GM12874 (cell line): ENCODE data around the gene C1QTNF5.

Source experiments
- CTCF ChIP-seq: IDR thresholded peaks from 2 replicates; pipeline ENCODE4 v1.5.1; 2011; ENCODE audit warnings: low read depth, mild to moderate bottlenecking, control low read depth, low read length, moderate library complexity; ENCODE audit not compliant: insufficient read depth

C1QTNF5 gene

GRCh38 chr11:119357074-119357473, 16.4 kb upstream of the C1QTNF5 start:
- TF ChIP-seq CTCF, result no peak

GRCh38 chr11:119356349-119357031, 15.8 kb upstream of the C1QTNF5 start:
- peak; percentile 97 for TF ChIP-seq CTCF

GRCh38 chr11:119355091-119355843, 14.6 kb upstream of the C1QTNF5 start:
- TF ChIP-seq CTCF, result no peak

- TF ChIP-seq CTCF, result no peak
These were observed 12.2 kb upstream of the C1QTNF5 start for GRCh38 chr11:119352857-119353260.

GRCh38 chr11:119351232-119351631, 10.5 kb upstream of the C1QTNF5 start:
- TF ChIP-seq CTCF, result no peak

- TF ChIP-seq CTCF, result no peak
These were observed 9.6 kb upstream of the C1QTNF5 start for GRCh38 chr11:119350302-119350701.

GRCh38 chr11:119347940-119348605, 7.4 kb upstream of the C1QTNF5 start:
- no peak for TF ChIP-seq CTCF
